Right lobe of liver (tissue), 4 donors: ENCODE results near the gene PDE1C.

Experiments
- POLR2A ChIP-seq: fragments of 450-650 bp; IDR thresholded peaks from one replicate; pipeline ENCODE4 v1.6.1; 2017; ENCODE audit warnings: antibody characterized with exemption, mild to moderate bottlenecking
- TF ChIP-seq, protein P1 (sequence below), 4 donors: fragments of 200-600 bp in 3 of 4; fragments of 450-650 bp in 1 of 4; IDR thresholded peaks; one replicate each; pipeline versions ENCODE4 v1.5.1 to v1.8.0; 2016 to 2022; ENCODE audit warnings: antibody characterized with exemption in 4 of 4, mild to moderate bottlenecking in 2 of 4
- donor health status: DM: no; HTN: no; CAD: no.
- donor health status: DM: no; HTN: no; CAD: no.
- donor health status: DM: no; HTN: yes; CAD: no.

DNA sequence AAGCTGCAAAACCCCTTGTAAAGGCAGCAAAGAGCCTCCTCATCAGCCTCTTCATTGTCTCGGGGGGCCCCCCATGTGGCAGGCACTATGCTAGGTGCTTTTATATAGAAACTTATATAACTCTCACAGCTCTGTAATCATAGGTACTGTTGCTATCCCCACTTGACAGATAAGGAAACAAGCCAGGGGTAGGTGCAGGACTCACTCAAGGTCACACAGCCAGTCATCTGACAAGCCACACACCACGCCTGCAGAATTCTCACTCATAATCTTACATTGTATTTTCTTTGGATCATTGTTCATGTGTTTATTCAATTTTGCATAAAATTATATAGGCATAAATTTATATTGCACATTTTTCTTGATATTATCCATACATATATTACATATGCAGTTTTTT is 217.7 kb downstream of the PDE1C start:
- TF ChIP-seq, protein P1, sequence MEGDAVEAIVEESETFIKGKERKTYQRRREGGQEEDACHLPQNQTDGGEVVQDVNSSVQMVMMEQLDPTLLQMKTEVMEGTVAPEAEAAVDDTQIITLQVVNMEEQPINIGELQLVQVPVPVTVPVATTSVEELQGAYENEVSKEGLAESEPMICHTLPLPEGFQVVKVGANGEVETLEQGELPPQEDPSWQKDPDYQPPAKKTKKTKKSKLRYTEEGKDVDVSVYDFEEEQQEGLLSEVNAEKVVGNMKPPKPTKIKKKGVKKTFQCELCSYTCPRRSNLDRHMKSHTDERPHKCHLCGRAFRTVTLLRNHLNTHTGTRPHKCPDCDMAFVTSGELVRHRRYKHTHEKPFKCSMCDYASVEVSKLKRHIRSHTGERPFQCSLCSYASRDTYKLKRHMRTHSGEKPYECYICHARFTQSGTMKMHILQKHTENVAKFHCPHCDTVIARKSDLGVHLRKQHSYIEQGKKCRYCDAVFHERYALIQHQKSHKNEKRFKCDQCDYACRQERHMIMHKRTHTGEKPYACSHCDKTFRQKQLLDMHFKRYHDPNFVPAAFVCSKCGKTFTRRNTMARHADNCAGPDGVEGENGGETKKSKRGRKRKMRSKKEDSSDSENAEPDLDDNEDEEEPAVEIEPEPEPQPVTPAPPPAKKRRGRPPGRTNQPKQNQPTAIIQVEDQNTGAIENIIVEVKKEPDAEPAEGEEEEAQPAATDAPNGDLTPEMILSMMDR (IDR thresholded peaks at IDR 0.05), result no peak
- no peak for TF ChIP-seq POLR2A
